Progenitor cell of endocrine pancreas (in vitro differentiated cells): Measurements from ENCODE around the gene SOX10. TPM values are rescaled to one million over a fixed set of nuclear protein-coding genes. Genes with fewer than 3 reads are reported as not detected.

ENCODE experiments used
- DNase-seq: peaks from one replicate; pipeline ENCODE4 v3.0.0; 2021; ENCODE audit warnings: low spot score; ENCODE audit not compliant: unreplicated experiment
- H3K27ac Mint-ChIP-seq: 2 replicates; pipeline ENCODE4 v1.8.0; 2021; ENCODE audit warnings: mild to moderate bottlenecking, moderate library complexity, mixed read lengths
- H3K27me3 Mint-ChIP-seq: 2 replicates; pipeline ENCODE4 v1.8.0; 2021; ENCODE audit warnings: mixed read lengths
- H3K36me3 Mint-ChIP-seq: 2 replicates; pipeline ENCODE4 v1.8.0; 2022; ENCODE audit warnings: mixed read lengths; ENCODE audit not compliant: insufficient read depth
- H3K4me1 Mint-ChIP-seq: 2 replicates; pipeline ENCODE4 v1.8.0; 2021; ENCODE audit warnings: low read depth, mixed read lengths
- H3K4me3 Mint-ChIP-seq: 2 replicates; pipeline ENCODE4 v1.8.0; 2021; ENCODE audit warnings: low read depth, mild to moderate bottlenecking, moderate library complexity, mixed read lengths
- H3K9me3 Mint-ChIP-seq: 2 replicates; pipeline ENCODE4 v1.8.0; 2021; ENCODE audit warnings: low read depth, mixed read lengths
- CTCF ChIP-seq: fragments of 200-600 bp; sonication (generic); IDR thresholded peaks from one replicate; pipeline ENCODE4 v1.5.0; 2021; ENCODE audit warnings: antibody characterized with exemption, mild to moderate bottlenecking; ENCODE audit not compliant: unreplicated experiment
- total RNA-seq: library from RNA; stranded (reverse); gene quantifications from 2 replicates; pipeline ENCODE4 v1.2.1, GENCODE V29; 2021

The SOX10 gene
- total RNA-seq, 1 donor from 2014 or later = 1.3 TPM

- Mint-ChIP-seq H3K4me3 (no peak overlapping the region), H3K27ac (no peak overlapping the region), H3K27me3 (no peaks in the 10 kb centered on the region), H3K36me3 (peaks cover 19% of the 10 kb centered on the region), H3K4me1 (peaks cover 5% of the 10 kb centered on the region), H3K9me3 (no peaks in the 10 kb centered on the region)
- no peak for TF ChIP-seq CTCF
- no peak for DNase-seq
Observed at GRCh38 chr22:37971475-37972434, 12.6 kb downstream of the SOX10 start.

GRCh38 chr22:37970864-37971263 is 13.5 kb downstream of the SOX10 start:
- Mint-ChIP-seq H3K36me3 (peaks cover 20% of the 10 kb centered on the region), H3K4me3 (no peak overlapping the region), H3K9me3 (no peaks in the 10 kb centered on the region), H3K4me1 (peaks cover 5% of the 10 kb centered on the region), H3K27ac (no peak overlapping the region), H3K27me3 (no peaks in the 10 kb centered on the region)
- no peak for TF ChIP-seq CTCF
- DNase-seq = no peak

GRCh38 chr22:37968452-37969251 is 15.7 kb downstream of the SOX10 start:
- H3K36me3 Mint-ChIP-seq = peaks cover 18% of the 10 kb centered on the region
- H3K27me3 Mint-ChIP-seq = no peaks in the 10 kb centered on the region
- no peak overlapping the region for H3K4me3 Mint-ChIP-seq

GRCh38 chr22:37967637-37968451 is 16.5 kb downstream of the SOX10 start:
- Mint-ChIP-seq H3K27me3 (no peaks in the 10 kb centered on the region), H3K4me3 (no peak overlapping the region), H3K27ac (peak overlapping the region; percentile 56), H3K36me3 (peaks cover 18% of the 10 kb centered on the region), H3K4me1 (peaks cover 5% of the 10 kb centered on the region), H3K9me3 (no peaks in the 10 kb centered on the region)
- no peak for DNase-seq
- no peak for TF ChIP-seq CTCF

More at GRCh38 chr22:37968452-37969251, 15.7 kb downstream of the SOX10 start:
- no peak for TF ChIP-seq CTCF
- Mint-ChIP-seq H3K4me1 (peaks cover 5% of the 10 kb centered on the region), H3K27ac (no peak overlapping the region), H3K9me3 (no peaks in the 10 kb centered on the region)
- DNase-seq = no peak

GRCh38 chr22:37967147-37967546 is 17.2 kb downstream of the SOX10 start:
- H3K36me3 Mint-ChIP-seq = peaks cover 21% of the 10 kb centered on the region
- DNase-seq = no peak
- no peaks in the 10 kb centered on the region for H3K9me3 Mint-ChIP-seq
- H3K4me3 Mint-ChIP-seq = no peak overlapping the region
- H3K4me1 Mint-ChIP-seq = peaks cover 5% of the 10 kb centered on the region
- no peaks in the 10 kb centered on the region for H3K27me3 Mint-ChIP-seq
- H3K27ac Mint-ChIP-seq = peak overlapping the region; percentile 19
- TF ChIP-seq CTCF = no peak
